ENCODE data around the gene IL15.

GRCh38 chr4:141684785-141685184, 48.4 kb downstream of the IL15 start:
- no peak for TF ChIP-seq CTCF (conservative IDR thresholded peaks at IDR 0.05)
- no peak for TF ChIP-seq ZFX (IDR thresholded peaks at IDR 0.05)

Measured in C4-2B (cell line).